CD4-positive, alpha-beta T cell treated with Interleukin-6 for 4 hours (primary cell): ENCODE data around the gene REELD1.

Experiments
- DNase-seq: peaks from one replicate; pipeline ENCODE4 v3.0.0-alpha.2; 2020; ENCODE audit warnings: mixed read lengths

The REELD1 gene

GRCh38 chr4:146214238-146214637 is at the start of gene REELD1:
REELD1 (plus strand) TSS chr4:146214538; CDS start chr4:146216953, 2,415 bp downstream.
- no peak for DNase-seq

DNA sequence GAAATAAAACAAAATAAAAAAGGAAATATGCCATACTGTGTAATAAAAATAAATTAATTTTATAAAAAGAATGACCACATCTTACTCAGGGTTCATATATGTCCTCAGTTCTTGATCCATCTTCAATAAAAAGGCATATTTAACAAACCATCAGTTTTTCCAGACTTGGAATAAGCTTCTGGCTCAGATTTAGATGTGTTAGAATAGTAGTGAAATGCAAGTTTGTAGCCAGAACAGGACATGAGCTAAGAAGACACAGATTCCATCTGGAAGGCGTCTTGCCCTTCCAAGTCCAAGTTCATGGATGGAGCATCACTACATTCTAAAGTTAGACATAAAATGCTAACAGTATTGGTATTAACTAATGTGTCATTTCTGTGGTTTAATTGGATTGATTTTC is 49.1 kb upstream of the REELD1 start:
- DNase-seq: no peak

GRCh38 chr4:146165840-146166239 is 48.5 kb upstream of the REELD1 start:
- no peak for DNase-seq

DNA sequence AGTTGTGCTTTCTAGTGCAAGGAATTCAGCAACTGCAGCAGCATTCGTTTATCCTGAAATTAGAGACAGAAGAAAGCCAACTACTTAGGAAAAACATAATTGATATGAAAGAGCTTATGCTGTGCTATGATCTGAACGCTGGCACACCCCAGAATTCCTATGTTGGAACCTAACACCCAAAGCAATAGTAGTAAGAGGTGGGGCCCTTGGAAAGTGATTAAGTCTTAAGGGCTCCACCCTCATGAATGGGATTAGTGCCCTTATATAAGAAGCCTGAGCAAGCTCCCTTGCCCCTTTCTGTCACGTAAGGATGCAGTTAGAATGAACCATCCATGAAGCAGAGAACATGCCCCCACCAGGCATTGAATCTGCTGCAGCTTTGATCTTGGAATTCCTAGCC is 44.2 kb upstream of the REELD1 start:
- DNase-seq: no peak

DNA sequence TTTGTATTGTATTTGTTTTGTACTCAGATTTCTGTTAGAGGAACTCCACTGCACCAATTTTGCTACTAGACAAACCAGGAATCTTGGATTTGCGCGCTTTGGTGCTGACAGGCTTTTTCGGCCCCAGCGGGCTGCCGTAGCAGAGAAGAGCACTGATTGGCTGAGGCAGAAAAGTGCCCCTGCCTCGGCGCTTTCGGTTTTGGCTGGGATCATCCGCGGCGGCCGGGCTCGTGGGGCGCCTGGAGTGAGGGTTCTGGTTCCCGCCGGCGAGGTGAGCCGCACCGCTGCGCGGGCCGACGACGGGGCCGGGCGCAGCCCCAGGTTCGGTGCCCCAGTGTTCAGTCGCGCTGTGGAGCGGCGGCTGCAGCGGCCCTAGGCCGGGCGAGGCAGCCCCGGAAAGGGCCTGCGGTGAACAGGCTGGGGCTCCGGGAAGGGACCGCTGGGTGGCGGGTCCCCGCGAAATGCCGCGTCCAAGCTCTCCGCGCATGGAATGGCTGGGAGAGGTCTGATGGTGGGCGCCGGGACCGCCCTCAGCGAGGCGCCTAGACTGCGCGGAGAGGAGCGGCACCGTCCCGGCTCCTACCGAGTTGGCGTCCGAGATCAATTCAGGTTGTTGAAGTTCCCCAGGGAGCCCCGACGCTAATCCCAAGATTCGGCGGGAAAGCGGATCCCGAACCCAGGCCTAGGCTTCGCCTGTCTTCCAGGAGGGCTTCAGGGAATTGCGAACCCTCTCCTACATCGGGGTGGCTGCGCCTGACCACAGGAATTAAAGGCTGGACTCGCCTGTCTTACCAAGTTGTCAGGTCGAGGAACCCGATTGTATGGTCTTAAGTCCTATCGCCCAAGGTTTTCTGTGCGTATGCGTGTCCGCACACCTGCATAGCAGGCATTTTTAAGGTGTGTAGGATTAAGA is 38.5 kb upstream of the REELD1 start, which contains the start of gene LSM6:
Gene LSM6, plus strand, starts transcription at position 178 of the 913 bp plus-strand sequence. CDS start 7,204 bp downstream, outside the sequence.
- peak; percentile 86 for DNase-seq

DNA sequence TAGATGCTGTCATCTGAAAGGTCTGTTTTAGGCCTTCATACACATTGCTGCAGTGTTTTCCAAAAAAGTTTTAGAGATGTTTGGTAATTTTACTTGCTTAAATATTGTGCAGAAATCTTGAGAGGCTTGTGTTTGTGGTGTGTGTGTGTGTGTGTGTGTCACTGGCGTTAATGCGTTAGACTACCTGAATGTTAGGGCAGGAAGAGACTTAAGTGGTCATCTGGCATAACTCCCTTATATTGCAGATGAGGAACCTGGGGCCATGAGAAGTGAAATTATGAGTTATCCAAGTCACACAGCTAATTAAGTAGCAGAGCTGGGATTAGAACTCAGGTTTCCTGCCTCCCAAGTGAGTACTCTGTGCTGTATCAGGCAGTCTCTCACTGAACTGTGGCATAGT is 37.4 kb upstream of the REELD1 start:
- no peak for DNase-seq

DNA sequence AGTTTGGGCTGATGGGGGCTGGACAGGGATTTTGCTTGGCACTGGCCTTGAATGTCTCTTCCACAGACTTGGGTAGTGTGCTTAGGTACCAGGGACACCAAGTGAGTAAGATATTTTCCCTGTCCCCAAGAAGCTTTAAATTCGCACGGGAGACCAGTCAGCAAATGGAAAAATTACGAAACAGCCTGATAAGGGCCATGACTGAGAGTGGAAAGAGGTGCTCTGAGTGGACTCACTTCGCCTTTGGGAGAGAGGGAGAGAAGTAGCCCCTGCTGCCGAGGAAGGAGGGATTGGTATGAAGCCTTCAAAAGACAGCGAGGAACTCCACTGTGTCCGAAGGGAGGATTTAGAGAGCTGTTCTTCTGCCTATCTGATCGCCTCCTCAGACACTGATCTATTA is 36.2 kb upstream of the REELD1 start:
- no peak for DNase-seq

GRCh38 chr4:146179784-146180370 is 34.5 kb upstream of the REELD1 start:
- no peak for DNase-seq

GRCh38 chr4:146182443-146182842 is 31.9 kb upstream of the REELD1 start:
- no peak for DNase-seq

DNA sequence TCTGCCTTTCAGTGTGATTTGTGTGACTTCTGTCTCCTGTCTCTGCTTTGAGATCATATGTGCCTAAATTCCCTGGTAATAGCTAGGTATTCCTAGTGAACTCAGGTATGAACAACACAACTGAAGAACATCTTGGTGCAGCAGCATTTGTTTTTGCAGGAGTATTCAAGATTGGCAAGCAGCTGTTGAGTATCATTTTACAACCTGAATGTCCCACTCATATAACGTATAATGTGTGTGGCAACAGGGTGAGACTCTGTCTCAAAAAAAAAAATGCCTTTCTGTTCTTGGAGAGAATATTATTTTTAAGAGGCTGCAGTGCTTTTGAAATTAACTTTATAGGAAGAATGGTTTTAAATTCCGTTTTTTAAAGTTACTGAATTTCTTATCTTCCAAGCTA is 31.1 kb upstream of the REELD1 start:
- DNase-seq: no peak

- DNase-seq: no peak
Measured at GRCh38 chr4:146186041-146186440, 28.3 kb upstream of the REELD1 start.

DNA sequence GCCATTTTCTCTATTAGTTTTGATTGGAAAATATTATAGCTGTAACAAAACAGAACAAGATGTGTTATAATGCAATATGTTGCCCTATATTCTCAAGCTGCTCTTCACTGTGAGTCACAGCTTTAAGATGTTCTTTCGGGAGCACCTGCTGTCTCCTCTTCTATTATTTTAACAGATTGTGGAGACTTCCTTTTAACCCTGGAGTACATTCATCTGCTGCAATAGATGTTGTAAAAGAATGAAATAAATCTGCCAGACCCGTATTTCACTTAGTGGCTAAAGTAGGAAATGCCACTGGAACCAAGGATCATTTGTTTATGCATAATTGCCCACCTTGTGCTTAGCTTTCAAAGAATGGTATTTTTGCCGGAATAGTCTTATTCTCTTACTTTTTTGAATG is 27.7 kb upstream of the REELD1 start:
- no peak for DNase-seq

DNA sequence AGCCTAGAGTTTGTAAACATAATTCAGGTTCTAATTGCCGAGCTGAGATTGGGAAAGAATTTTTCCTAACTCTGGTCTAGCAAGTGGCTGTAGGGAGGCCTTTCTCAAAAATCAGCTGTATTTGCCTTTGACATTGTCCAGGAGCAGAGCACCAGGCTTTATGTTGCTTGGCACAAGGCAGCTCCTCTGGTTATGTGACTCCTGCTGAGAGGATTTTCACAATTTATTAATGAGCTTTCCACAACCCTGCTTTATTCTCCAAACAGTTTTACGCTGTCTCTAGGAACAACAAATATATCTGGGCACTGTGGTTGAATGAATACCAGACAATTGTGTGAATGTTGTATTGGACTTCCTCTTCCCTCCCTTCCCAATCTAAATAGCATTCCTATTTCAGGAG is 23.9 kb upstream of the REELD1 start:
- no peak for DNase-seq

DNA sequence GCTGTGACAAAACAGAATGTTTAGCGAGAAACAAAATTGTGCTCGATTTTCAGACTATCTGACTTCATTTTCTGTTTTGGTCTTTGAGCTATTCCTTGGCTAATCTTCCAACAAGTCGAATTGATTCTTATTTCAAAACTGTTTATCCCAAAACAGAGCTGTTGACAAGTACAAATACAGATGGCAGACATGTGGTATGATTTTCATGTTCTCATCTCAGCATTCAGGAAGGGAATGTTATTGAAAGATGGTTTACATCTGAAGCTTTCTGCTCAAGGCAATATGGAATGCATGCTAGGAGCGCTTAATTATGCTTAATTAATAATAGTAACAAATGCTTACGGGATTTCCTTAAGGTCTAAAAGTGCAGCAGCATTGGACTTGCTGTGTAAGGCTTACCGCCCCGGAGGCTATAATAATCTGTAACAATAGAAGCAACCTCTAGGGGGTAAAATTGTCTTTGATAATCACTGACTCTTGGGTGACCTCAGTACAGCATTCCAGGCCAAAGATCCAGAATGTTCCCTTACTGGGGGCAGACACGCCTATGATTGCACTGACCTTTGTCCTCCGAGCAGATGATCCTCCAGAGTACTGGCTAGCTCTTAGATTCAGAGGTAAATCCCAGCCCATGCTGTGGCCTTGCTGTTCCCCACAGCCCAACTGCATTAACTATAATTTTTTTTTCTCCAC is 22.4 kb upstream of the REELD1 start:
- no peak for DNase-seq

DNA sequence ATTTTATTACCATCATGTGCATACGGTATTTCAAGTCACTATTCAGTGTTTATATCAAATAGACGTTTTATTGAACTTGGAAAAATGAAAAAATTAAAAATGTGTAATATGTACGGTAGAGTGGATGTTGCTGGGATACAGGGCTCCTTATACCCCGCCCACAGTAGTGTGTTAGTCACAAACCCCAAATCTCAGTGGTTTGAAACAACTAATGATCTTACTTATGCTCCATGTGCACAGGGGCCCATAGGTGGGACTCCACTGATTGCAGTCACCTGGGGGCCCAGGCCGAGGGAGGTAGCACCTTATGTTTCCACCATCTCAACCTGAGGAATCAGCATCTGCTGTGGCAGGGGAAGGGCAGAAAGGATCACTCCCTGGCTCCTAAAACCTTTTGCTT is 20.7 kb upstream of the REELD1 start:
- no peak for DNase-seq

DNA sequence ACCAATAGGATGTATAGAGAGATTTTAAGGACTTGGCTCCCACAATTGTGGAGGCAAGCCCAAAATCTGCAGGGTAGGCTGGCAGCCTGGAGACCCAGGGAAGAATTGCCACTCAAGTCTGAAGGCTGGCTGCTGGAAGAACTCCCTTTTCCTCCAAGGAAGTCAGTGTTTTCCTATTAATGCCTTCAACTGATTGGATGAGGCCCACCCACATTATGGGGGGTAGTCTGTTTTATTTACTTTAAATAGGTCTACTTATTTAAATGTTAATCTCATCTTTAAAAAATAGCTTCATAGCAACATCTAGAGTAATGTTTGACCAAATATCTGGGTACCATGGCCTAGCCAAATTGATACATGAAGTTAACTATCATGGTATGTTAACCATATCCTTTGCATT is 20.1 kb upstream of the REELD1 start:
- DNase-seq: no peak

DNA sequence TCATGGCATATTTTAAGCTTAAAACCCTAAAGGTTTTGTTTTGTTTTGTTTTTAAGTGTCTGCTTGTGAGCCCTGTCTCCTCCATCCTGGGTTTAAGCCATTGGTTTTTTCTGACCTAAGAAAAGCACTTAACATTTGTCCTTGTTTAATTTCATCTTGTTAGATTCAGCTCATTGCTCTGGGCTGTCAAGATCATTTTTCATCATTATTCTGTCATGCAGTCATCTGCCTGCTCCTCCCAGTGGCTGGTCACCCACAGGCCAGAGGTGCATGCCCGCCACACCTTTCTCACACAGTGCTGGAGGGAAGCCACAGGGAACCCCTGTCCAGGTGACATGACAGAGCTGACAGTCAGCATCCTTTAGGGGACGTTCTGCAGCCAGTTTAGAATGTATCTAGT is 11.7 kb upstream of the REELD1 start:
- no peak for DNase-seq

DNA sequence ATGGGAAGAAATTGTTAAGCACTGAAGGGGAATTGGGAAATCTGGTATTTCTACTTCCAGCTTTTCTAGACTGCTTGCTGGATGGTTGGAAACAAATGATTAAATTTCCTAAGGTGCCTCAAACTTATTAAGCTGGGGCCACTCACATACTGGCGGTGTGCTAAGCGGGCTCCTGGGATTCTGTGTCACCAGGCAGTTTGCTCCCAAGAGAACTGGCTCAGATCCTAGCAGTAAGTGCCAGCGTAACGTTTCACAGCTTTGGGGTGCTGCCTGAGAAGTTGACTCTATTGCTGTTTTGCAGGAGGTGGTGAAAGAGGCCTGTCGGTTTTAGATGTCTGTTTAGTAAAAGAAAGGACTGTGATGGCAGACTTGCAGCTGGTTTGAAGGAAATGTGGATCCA is 6.9 kb upstream of the REELD1 start:
- DNase-seq: no peak

DNA sequence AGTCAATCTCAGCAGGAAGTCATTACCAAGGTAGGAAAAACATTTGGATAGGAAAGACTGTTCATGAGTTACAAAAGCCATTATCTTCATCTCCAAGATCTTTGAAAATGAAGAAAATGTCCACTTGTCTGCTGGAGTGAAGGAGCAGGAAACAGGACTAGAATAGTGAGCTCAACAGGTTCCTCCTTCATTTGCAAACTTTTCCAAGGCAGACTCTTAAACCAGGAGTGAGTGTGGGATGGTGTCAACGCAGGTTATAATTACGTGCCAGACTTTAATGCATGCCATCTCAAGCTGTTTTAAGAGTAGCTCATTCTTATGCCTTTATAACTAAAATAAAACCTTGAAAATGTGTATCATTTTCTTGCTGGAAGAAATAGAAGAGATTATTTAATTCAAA is 3.4 kb upstream of the REELD1 start:
- no peak for DNase-seq

DNA sequence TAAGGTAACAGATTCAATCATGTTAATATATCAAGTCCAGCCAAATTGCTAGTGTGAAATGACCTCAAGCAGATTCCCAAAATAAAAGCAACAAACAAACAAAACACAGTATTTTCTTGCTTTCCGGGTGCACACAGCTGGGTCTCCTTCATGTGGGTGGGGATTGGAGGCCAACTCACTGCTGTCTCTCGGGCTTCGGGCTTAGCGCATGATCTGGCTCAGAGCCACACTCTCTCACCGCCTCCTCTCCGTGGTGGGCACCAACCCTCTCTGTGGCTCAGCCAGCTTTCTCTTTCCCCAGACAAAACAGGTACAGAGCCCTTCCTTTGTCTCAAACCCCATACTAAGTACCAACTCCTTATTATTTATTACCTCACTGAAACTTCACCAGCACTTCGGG is 2.9 kb upstream of the REELD1 start:
- no peak for DNase-seq

DNA sequence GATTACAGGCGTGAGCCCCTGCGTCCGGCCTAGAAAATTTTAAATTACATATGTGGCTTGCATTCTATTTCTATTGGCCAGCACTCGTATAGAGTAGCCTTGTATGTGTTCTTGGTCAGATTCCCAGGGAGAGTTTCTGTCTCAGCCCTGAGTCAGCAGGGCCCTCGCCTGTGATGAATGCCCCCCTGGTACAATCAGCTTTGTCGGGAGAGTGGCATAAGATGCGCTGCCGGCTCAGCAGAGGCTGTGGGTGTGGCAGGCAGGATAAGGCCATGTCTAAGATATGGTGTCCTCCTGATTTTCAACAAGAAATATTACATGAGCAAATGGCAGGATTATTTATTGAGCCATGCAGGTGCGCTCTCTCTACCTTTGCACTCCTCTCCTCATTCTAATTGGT is 1.6 kb upstream of the REELD1 start:
- no peak for DNase-seq

GRCh38 chr4:146222313-146222712 is 8.0 kb downstream of the REELD1 start:
- no peak for DNase-seq

- DNase-seq: no peak
Measured at GRCh38 chr4:146224326-146224966, 10.1 kb downstream of the REELD1 start.
